Tibial nerve (tissue), 4 donors: ENCODE measurements around the gene SLC12A2. TPM values are rescaled to one million over a fixed set of nuclear protein-coding genes. Genes with fewer than 3 reads are reported as not detected.

Experiments
- DNase-seq, 2 donors: peaks; one replicate each; pipeline ENCODE4 v3.0.0-alpha.2; 2019; ENCODE audit warnings: low spot score in 2 of 2
- H3K27ac ChIP-seq, 4 donors: fragments of 200-600 bp; sonication (generic) in 3 of 4; one replicate each; pipeline ENCODE4 v1.5.1; 2017 to 2019; ENCODE audit warnings: mild to moderate bottlenecking in 1 of 4
- H3K27me3 ChIP-seq, 2 donors: fragments of 200-600 bp; sonication (generic) in 1 of 2; one replicate each; pipeline versions ENCODE4 v1.5.1 to v1.6.0; 2017 to 2019
- H3K36me3 ChIP-seq, 3 donors: fragments of 200-600 bp; sonication (generic); one replicate each; pipeline ENCODE4 v1.5.1; 2018 to 2019
- H3K4me1 ChIP-seq, 4 donors: fragments of 200-600 bp; sonication (generic) in 3 of 4; one replicate each; pipeline ENCODE4 v1.5.1; 2017 to 2019
- H3K4me3 ChIP-seq, 4 donors: fragments of 200-600 bp; sonication (generic) in 3 of 4; one replicate each; pipeline ENCODE4 v1.5.1; 2017 to 2019; ENCODE audit warnings: mild to moderate bottlenecking in 1 of 4, moderate library complexity in 1 of 4
- H3K9me3 ChIP-seq, 4 donors: fragments of 200-600 bp; sonication (generic) in 3 of 4; one replicate each; pipeline ENCODE4 v1.5.1; 2017 to 2019
- CTCF ChIP-seq, 5 experiments: fragments of 200-600 bp in 3 of 5; fragments of 450-650 bp in 2 of 5; sonication (generic) in 3 of 5; IDR thresholded peaks; one replicate each; pipeline ENCODE4 v1.5.1; 2016 to 2019; ENCODE audit warnings: antibody characterized with exemption in 5 of 5, mild to moderate bottlenecking in 3 of 5, moderate library complexity in 2 of 5
- EP300 ChIP-seq, 2 donors: sonication (generic); formaldehyde crosslinking; IDR thresholded peaks; one replicate each; pipeline ENCODE4 v1.6.1; 2017; ENCODE audit warnings: antibody characterized with exemption in 2 of 2, mild to moderate bottlenecking in 1 of 2
- POLR2A ChIP-seq, 2 donors: fragments of 450-650 bp; IDR thresholded peaks; one replicate each; pipeline ENCODE4 v1.6.1; 2017; ENCODE audit warnings: antibody characterized with exemption in 2 of 2, mild to moderate bottlenecking in 2 of 2, moderate library complexity in 2 of 2
- WGBS, 2 donors: methylation state at CpG; one replicate each; pipeline ENCODE4 v1.1.5; 2018; 5-methylcytosine and 5-hydroxymethylcytosine counted together
- total RNA-seq, 4 donors: library from RNA; depleted of rRNA; stranded (reverse); fragments of >200 nt; gene quantifications; one replicate each; pipeline ENCODE4 v1.1.0, GENCODE V29; 2016

SLC12A2 gene
- total RNA-seq, 4 donors from 2014 or later: 49.8 to 93.1 (median 85.3) TPM

GRCh38 chr5:128118214-128118613 is 34.6 kb downstream of the SLC12A2 start:
- peaks cover 0 to 15% (median 5%) of the 10 kb centered on the region in 4 donors for H3K9me3 ChIP-seq
- TF ChIP-seq EP300 (IDR thresholded peaks at IDR 0.05): no peak
- TF ChIP-seq POLR2A (IDR thresholded peaks at IDR 0.05): no peak
- no peak for TF ChIP-seq CTCF (IDR thresholded peaks at IDR 0.05)
- H3K27ac ChIP-seq: no peak overlapping the region
- H3K36me3 ChIP-seq: peaks cover 0 to 66% (median 0%) of the 10 kb centered on the region in 3 donors
- no peaks in the 10 kb centered on the region for H3K4me1 ChIP-seq
- H3K27me3 ChIP-seq: no peaks in the 10 kb centered on the region
- no peak overlapping the region for H3K4me3 ChIP-seq
- no peak for DNase-seq
- 95 to 100% methylated on average over 2 of the region's 2 CpGs for WGBS, 2 donors

- WGBS, 2 donors: 70 to 83% methylated on average over 4 of the region's 4 CpGs
- H3K4me3 ChIP-seq: no peak overlapping the region
- no peak for TF ChIP-seq POLR2A (IDR thresholded peaks at IDR 0.05)
- H3K27me3 ChIP-seq: no peaks in the 10 kb centered on the region
- H3K27ac ChIP-seq: no peak overlapping the region
- no peak for DNase-seq
- no peaks in the 10 kb centered on the region for H3K4me1 ChIP-seq
- peaks cover 0 to 15% (median 5%) of the 10 kb centered on the region in 4 donors for H3K9me3 ChIP-seq
- H3K36me3 ChIP-seq: peaks cover 0 to 34% (median 0%) of the 10 kb centered on the region in 3 donors
Measured at GRCh38 chr5:128121651-128122050, 38.1 kb downstream of the SLC12A2 start.

- Histone ChIP-seq H3K4me3 (no peak overlapping the region), H3K27ac (no peak overlapping the region), H3K9me3 (peaks cover 0 to 7% (median under 1%) of the 10 kb centered on the region in 4 donors), H3K36me3 (peaks cover 0 to 11% (median 0%) of the 10 kb centered on the region in 3 donors), H3K4me1 (no peaks in the 10 kb centered on the region), H3K27me3 (no peaks in the 10 kb centered on the region)
- WGBS, 2 donors: 100% methylated on average over 1 of the region's 1 CpG
- no peak for TF ChIP-seq CTCF (IDR thresholded peaks at IDR 0.05)
- no peak for TF ChIP-seq EP300 (IDR thresholded peaks at IDR 0.05)
- no peak for TF ChIP-seq POLR2A (IDR thresholded peaks at IDR 0.05)
- no peak for DNase-seq
Measured at GRCh38 chr5:128123936-128124335, 40.4 kb downstream of the SLC12A2 start.

GRCh38 chr5:128126241-128126640 is 42.7 kb downstream of the SLC12A2 start:
- Histone ChIP-seq H3K4me1 (no peaks in the 10 kb centered on the region), H3K27ac (no peak overlapping the region), H3K4me3 (no peak overlapping the region), H3K9me3 (no peaks in the 10 kb centered on the region), H3K27me3 (no peaks in the 10 kb centered on the region), H3K36me3 (peaks cover 0 to 11% (median 0%) of the 10 kb centered on the region in 3 donors)
- TF ChIP-seq CTCF (IDR thresholded peaks at IDR 0.05) (no peak), EP300 (IDR thresholded peaks at IDR 0.05) (no peak), POLR2A (IDR thresholded peaks at IDR 0.05) (no peak)
- WGBS, 2 donors: 83 to 88% methylated on average over 2 of the region's 2 CpGs
- no peak for DNase-seq

- Histone ChIP-seq H3K27ac (no peak overlapping the region), H3K4me3 (no peak overlapping the region), H3K27me3 (no peaks in the 10 kb centered on the region), H3K36me3 (peaks cover 0 to 57% (median 6%) of the 10 kb centered on the region in 3 donors), H3K9me3 (no peaks in the 10 kb centered on the region), H3K4me1 (no peaks in the 10 kb centered on the region)
- TF ChIP-seq CTCF (IDR thresholded peaks at IDR 0.05): no peak
- TF ChIP-seq POLR2A (IDR thresholded peaks at IDR 0.05): no peak
- no peak for TF ChIP-seq EP300 (IDR thresholded peaks at IDR 0.05)
- DNase-seq: no peak
- 93 to 95% methylated on average over 1 of the region's 1 CpG for WGBS, 2 donors
Measured at GRCh38 chr5:128132499-128132898, 48.9 kb downstream of the SLC12A2 start.

- H3K9me3 ChIP-seq: no peaks in the 10 kb centered on the region
- no peak overlapping the region for H3K4me3 ChIP-seq
- TF ChIP-seq CTCF (IDR thresholded peaks at IDR 0.05) (no peak), EP300 (IDR thresholded peaks at IDR 0.05) (no peak), POLR2A (IDR thresholded peaks at IDR 0.05) (no peak)
- DNase-seq: no peak
- peaks cover 2 to 82% (median 6%) of the 10 kb centered on the region in 3 donors for H3K36me3 ChIP-seq
- H3K27me3 ChIP-seq: no peaks in the 10 kb centered on the region
- no peak overlapping the region for H3K27ac ChIP-seq
- H3K4me1 ChIP-seq: no peaks in the 10 kb centered on the region
Measured at GRCh38 chr5:128135286-128135685, 51.7 kb downstream of the SLC12A2 start.
